NCI-H146 (cell line): ENCODE data around the gene ANGPTL2.

Experiments used
- DNase-seq: peaks from one replicate; lab custom pipeline; 2025; lab: John Stamatoyannopoulos, UW

ANGPTL2 gene

GRCh38 chr9:127116957-127117356 is 5.5 kb downstream of the ANGPTL2 start:
- no peak for DNase-seq

- DNase-seq: no peak
These were observed 6.2 kb downstream of the ANGPTL2 start for GRCh38 chr9:127116088-127116726.

GRCh38 chr9:127114606-127115005 is 7.8 kb downstream of the ANGPTL2 start:
- no peak for DNase-seq

GRCh38 chr9:127113191-127113972 is 9.1 kb downstream of the ANGPTL2 start:
- DNase-seq: no peak

GRCh38 chr9:127112735-127113161 is 9.7 kb downstream of the ANGPTL2 start:
- no peak for DNase-seq

GRCh38 chr9:127112056-127112455 is 10.4 kb downstream of the ANGPTL2 start:
- DNase-seq: peak; percentile 2

GRCh38 chr9:127109212-127109711 is 13.2 kb downstream of the ANGPTL2 start:
- DNase-seq: peak; percentile 26

GRCh38 chr9:127107929-127108876 is 14.2 kb downstream of the ANGPTL2 start:
- DNase-seq: no peak

- DNase-seq: no peak
These were observed 15.1 kb downstream of the ANGPTL2 start for GRCh38 chr9:127107171-127107928.

GRCh38 chr9:127106466-127106855 is 16.0 kb downstream of the ANGPTL2 start:
- DNase-seq: no peak

- no peak for DNase-seq
These were observed 16.5 kb downstream of the ANGPTL2 start for GRCh38 chr9:127105805-127106465.

GRCh38 chr9:127104581-127105311 is 17.7 kb downstream of the ANGPTL2 start:
- DNase-seq: no peak

GRCh38 chr9:127102788-127103187 is 19.6 kb downstream of the ANGPTL2 start:
- no peak for DNase-seq

GRCh38 chr9:127102176-127102575 is 20.3 kb downstream of the ANGPTL2 start:
- no peak for DNase-seq

- no peak for DNase-seq
These were observed 22.8 kb downstream of the ANGPTL2 start for GRCh38 chr9:127099664-127100063.

GRCh38 chr9:127098916-127099553 is 23.4 kb downstream of the ANGPTL2 start:
- DNase-seq: no peak

- no peak for DNase-seq
These were observed 24.8 kb downstream of the ANGPTL2 start for GRCh38 chr9:127097683-127098082.

- DNase-seq: no peak
These were observed 26.2 kb downstream of the ANGPTL2 start for GRCh38 chr9:127096208-127096607.

GRCh38 chr9:127095411-127095810 is 27.0 kb downstream of the ANGPTL2 start:
- DNase-seq: no peak
